Activated naive CD4-positive, alpha-beta T cell (primary cell): ENCODE data around the gene FREM2.

Experiments used
- DNase-seq, 4 experiments: peaks; one replicate each; lab custom pipeline; 2025; lab: John Stamatoyannopoulos, UW

FREM2 gene

GRCh38 chr13:38685974-38686576 is 802 bp upstream of the FREM2 start:
- DNase-seq, result no peak

- no peak for DNase-seq
Measured at GRCh38 chr13:38687246-38688229, 661 bp downstream of the FREM2 start.

DNA sequence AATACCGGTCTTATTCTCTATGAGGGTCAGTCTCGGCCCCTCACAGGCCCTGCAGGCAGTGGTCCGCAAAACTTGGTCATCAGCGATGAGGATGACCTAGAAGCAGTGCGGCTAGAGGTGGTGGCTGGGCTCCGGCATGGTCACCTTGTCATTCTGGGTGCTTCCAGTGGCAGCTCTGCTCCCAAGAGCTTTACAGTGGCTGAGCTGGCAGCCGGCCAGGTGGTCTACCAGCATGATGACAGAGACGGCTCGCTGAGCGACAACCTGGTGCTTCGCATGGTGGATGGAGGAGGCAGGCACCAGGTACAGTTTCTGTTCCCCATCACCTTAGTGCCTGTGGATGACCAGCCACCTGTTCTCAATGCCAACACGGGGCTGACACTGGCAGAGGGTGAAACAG is 1.8 kb downstream of the FREM2 start:
- no peak for DNase-seq

- no peak for DNase-seq
Measured at GRCh38 chr13:38690231-38690630, 3.4 kb downstream of the FREM2 start.

DNA sequence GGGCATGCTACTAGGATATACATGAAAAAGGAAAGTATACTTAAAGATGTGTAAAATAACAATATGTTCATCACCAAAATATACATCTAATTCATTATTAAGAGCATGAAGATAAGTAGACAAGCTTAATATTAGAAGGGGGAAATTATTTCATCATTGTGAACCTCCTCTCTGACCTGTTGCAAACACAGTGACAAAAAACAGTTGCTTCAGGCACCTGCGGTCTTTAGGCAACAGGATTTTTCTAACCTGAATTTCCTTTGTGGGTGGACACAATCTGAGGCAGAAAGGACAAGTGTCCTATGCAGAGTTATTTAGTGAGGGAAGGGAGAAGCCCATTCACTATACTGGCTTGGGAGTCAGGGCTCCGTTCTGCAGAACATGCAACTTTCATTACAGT is 6.3 kb downstream of the FREM2 start:
- DNase-seq, result no peak

DNA sequence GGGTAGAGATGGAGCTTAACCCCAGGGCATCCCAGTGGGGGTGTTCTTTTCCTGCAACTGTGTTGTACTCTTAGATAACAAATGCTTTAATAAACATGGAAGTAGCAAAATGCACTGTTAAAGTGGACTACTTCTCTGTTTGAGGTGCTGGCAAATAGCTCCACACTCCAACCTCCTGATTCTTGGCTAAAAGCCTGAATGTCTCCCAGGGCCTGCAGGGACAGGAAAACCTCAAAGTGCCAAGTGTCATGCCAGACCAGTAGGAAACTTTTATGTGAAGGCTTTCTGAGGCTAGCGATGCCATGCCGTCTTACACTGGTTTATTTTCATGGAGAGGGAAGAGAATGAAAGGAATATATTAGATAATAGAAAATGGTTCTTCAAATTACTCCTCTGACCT is 6.8 kb downstream of the FREM2 start:
- DNase-seq, result no peak

- no peak for DNase-seq
Measured at GRCh38 chr13:38697197-38697596, 10.3 kb downstream of the FREM2 start.

DNA sequence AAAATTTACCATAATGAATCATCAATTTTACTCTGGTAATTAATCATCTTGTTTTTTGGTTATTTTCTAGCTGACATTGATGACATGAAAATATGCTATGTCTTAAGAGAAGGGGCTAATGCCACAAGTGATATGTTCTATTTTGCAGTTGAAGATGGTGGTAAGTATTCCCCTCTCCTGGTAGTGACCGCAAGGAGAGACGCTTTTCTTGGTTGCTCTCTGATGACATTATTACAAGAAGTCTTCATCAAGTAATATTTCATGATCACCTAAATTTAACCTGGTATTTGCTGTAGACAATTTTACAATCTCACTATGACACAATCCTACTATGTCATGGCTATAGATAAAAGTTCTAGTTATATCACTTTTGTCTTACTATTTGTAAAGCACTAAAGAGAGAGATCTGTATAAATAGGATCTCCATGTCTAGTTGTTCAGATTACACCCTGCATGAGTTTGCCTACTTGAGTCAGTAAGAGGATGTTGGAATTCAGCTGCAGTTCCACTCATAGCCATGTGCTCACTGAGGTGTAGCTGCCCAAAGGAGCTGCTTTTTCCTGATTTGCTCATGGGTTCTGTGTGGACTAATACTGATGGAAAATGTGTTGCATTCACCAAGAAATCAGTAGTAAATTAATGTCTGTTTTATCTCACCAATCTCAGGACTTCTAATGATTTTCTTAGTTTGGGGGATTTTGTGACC is 10.9 kb downstream of the FREM2 start:
- DNase-seq, result no peak

DNA sequence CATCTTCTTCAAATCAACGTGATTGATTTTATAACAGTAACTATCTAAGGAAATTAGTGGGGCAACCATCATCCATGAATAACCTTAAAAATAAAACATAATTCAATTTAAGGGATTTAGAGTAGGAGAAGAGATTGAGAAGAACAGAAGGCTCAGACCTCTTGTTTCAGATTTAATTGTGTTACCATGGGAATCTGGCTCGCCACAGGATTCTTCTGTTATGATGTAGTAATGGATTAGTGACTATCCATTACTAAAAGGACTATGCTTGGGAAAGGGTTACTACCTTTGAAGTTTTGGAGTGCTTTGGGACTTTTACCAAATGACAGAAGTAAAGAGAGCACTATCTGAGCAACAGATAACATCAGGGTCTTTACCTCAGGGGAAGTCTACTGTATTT is 13.2 kb downstream of the FREM2 start:
- DNase-seq, result no peak

GRCh38 chr13:38702669-38703068 is 15.8 kb downstream of the FREM2 start:
- DNase-seq, result no peak

DNA sequence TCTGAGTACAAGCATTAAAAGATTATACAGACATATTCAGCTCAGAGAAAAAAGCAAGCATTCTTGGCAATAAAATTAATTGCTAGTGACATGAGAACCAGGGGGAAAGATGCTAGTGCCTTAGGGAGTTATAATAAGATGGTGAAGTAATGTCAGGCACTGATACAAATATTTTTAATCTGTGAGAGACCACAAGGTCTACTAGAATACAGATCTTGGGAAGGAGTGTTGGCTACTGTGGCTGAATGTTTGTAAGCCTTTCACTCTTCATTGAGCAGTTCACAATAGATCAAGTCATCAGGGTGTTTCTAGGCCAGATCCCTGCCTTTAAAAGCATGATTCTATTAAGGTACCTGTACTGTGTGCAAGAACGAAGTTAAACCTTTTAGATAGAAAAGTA is 16.4 kb downstream of the FREM2 start:
- DNase-seq, result no peak

DNA sequence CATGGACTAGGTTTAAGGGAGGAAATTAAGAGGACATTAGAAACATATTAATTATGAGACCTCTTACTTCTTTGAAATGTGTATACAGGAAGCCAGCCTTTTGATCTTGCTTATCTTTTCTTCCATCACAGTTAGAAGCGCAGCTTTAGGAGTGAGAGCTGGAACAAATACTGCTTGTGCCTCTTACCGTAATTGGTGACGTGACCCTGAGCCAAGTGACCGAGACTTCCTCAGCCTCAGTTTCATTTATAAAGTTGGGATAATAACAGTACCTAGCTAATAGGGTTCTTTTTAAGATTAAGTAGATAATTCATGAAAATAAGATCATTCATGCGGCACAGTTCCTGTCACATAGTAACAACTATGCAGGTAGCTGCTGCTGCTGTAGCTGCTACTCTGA is 18.5 kb downstream of the FREM2 start:
- DNase-seq, result no peak

- no peak for DNase-seq
Measured at GRCh38 chr13:38707460-38707859, 20.6 kb downstream of the FREM2 start.

DNA sequence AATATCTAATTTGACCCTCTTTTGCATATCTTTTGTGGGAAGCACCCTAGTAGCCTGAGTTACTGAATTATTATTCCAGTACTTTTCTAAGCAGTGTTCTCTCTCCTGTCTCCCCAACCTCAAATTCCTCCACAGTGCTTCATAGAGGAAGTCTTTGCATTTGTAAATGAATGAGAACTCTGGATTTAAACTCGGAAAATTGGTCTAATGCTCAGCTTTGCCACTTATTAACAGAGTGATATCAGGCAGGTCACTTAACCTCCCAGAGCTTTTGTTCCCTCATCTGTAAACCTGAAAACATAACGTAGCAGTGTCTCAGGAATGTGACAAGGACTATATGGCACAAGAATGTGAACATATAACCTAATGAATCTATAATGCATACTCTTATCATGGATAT is 26.2 kb downstream of the FREM2 start:
- no peak for DNase-seq

- DNase-seq, result no peak
Measured at GRCh38 chr13:38718374-38718773, 31.5 kb downstream of the FREM2 start.

- no peak for DNase-seq
Measured at GRCh38 chr13:38730332-38730731, 43.5 kb downstream of the FREM2 start.

- no peak for DNase-seq
Measured at GRCh38 chr13:38733146-38733545, 46.3 kb downstream of the FREM2 start.

DNA sequence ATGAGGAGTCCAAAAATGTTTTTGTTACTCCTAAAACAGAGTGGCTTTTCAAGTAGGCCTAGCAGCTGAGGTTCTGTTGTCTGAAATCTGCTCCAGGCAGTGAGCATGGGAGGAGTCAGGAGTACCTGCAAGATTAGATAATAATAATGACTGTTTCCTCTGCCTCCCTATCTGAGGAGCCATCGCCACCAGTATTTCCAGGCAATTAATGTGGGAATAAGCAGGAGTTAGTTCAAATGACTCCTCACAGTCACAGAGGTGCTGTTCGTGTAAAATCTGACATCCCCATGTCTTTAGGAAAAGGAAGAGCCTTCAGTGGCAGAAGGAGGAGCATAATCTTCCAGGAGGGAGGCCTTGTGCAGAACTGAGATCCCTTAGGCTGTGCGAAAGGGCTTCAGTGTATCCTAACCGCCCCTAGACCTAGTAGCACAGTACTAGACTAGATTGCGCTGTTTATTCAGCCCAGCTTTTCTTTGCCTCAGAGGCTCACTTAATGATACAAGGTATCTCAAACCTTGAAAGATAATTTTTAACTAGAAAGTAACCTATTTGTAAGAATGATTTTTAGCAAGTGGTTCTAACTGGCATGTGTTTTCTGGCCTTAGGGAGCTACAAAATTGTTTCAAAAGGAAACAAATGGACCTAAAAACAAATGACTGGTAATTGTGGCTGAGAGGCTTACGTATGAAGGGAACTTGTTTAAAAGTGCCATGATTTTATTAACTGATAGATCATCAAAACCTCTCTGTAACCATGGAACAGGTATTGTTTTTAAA is 49.0 kb downstream of the FREM2 start:
- DNase-seq, result no peak

- DNase-seq, result no peak
Measured at GRCh38 chr13:38743466-38743865, 56.6 kb downstream of the FREM2 start.

DNA sequence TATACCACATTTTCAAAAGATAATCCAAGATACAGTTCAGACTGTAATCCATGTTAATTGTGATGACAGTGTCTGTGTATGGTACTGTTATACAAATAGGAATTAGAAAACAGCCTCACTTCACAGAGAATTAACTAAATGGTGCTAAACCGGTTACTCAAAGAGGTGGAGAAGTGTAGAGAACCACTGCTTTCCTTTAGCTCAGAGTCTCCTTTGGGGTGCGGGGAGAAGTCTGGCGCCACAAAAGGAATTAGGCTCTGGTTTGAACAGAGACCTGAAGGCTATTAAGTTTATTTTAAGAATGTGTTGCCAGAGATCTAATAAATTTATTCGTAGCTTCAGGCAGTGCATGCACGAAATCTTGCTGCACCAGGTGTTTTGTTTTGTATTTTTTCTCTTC is 65.8 kb downstream of the FREM2 start:
- DNase-seq, result no peak

DNA sequence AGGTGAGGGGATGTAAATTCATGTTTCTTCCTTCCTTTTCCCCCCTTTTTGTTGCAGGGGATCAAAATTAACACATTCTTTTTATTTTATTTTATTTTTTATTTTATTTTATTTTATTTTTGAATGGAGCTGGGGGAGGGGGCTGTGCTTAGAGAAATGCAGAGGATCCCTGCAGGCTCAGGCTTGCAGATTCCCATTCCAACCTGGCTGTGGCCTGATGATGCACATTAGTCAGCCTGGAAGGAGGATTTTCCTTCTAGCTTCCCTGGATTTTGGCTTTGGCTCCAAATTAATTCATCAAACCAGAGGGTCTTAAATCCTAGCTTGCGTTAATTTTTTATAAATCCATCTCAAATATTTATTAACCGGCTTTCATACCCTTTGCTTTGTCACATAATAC is 67.0 kb downstream of the FREM2 start:
- DNase-seq, result no peak

DNA sequence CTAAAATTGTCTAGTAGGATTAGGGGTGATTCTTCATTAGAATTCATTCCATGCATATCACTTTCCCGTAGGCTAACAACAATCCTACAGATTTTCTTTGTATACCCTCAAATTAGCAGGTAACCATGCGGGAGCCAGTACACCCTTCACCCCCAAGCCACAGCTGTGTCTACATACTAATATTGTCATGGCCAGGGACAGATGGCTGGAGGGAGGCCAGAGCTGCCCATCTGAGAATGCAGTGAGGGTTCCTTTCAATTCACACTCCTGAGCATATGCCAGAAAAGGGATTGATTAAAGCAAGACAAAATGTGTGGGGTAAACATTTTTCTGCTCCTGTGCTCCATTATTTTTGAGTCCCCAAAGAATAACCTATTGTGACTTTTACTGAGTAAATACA is 68.9 kb downstream of the FREM2 start:
- no peak for DNase-seq
